Caco-2 (cell line): Measurements from ENCODE around the gene RWDD3. TPM values are rescaled to one million over a fixed set of nuclear protein-coding genes. Genes with fewer than 3 reads are reported as not detected.

Experiments
- BruUV-seq: library from RNA; stranded (reverse); fragments of 400-500 nt; replicated peaks from 2 replicates; lab custom pipeline; 2021; lab: Mats Ljungman, UMichigan
- CTCF ChIA-PET: fragments of 300-600 bp; sonication (Branson Sonifier 250); formaldehyde crosslinking; loops from one replicate; lab custom pipeline; 2022; ENCODE audit warnings: antibody characterized with exemption; lab: Charles Lee
- POLR2A ChIA-PET: fragments of 300-600 bp; sonication (Branson Sonifier 250); formaldehyde crosslinking; loops from one replicate; lab custom pipeline; 2022; ENCODE audit warnings: antibody characterized with exemption; lab: Charles Lee
- DNase-seq, 2 experiments: peaks; one replicate each; pipeline versions ENCODE4 v3.0.0 to v3.0.0-alpha.2; 2020 to 2022
- H3K27me3 ChIP-seq: replicated peaks from 2 replicates; pipeline ENCODE4 v1.6.0; 2011; ENCODE audit warnings: low read length; ENCODE audit not compliant: control insufficient read depth, insufficient read depth
- H3K36me3 ChIP-seq: 2 replicates; pipeline ENCODE4 v1.5.1; 2011; ENCODE audit warnings: low read length; ENCODE audit not compliant: control insufficient read depth, insufficient read depth
- H3K4me1 ChIP-seq: fragments of 250-450 bp; sonication (Bioruptor Pico); 2 replicates; pipeline ENCODE4 v1.5.1; 2020; ENCODE audit warnings: mild to moderate bottlenecking
- H3K4me3 ChIP-seq: 2 replicates; pipeline ENCODE4 v1.5.1; 2011; ENCODE audit warnings: low read depth, mild to moderate bottlenecking, control low read depth, low read length
- H3K9me3 ChIP-seq: fragments of 250-450 bp; sonication (Bioruptor Pico); 2 replicates; pipeline ENCODE4 v1.5.1; 2020; ENCODE audit warnings: mild to moderate bottlenecking, moderate library complexity
- H3K27ac Mint-ChIP-seq: one replicate; pipeline ENCODE4 v1.8.0; 2022; ENCODE audit warnings: mixed read lengths; ENCODE audit not compliant: unreplicated experiment
- H3K27me3 Mint-ChIP-seq: one replicate; pipeline ENCODE4 v1.8.0; 2022; ENCODE audit warnings: mixed read lengths; ENCODE audit not compliant: insufficient read depth, unreplicated experiment
- H3K36me3 Mint-ChIP-seq: one replicate; pipeline ENCODE4 v1.8.0; 2022; ENCODE audit warnings: mild to moderate bottlenecking, mixed read lengths; ENCODE audit not compliant: insufficient read depth, unreplicated experiment
- H3K4me1 Mint-ChIP-seq: one replicate; pipeline ENCODE4 v1.8.0; 2022; ENCODE audit warnings: low read depth, mixed read lengths; ENCODE audit not compliant: unreplicated experiment
- H3K4me3 Mint-ChIP-seq: one replicate; pipeline ENCODE4 v1.8.0; 2022; ENCODE audit warnings: mild to moderate bottlenecking, moderate library complexity, mixed read lengths; ENCODE audit not compliant: unreplicated experiment
- H3K9me3 Mint-ChIP-seq: one replicate; pipeline ENCODE4 v1.8.0; 2022; ENCODE audit warnings: mixed read lengths; ENCODE audit not compliant: unreplicated experiment
- intact Hi-C: fragments of 100-400 bp; cut with micrococcal nuclease; formaldehyde crosslinking; loops from one replicate; pipeline ENCODE4 v1.10.0; 2022; ENCODE audit not compliant: unreplicated experiment
- total RNA-seq: library from RNA; stranded (reverse); gene quantifications from 2 replicates; pipeline ENCODE4 v1.2.3, GENCODE V29; 2022
- TF ChIP-seq, protein P1 (sequence below), 2 experiments: fragments of 200-600 bp in 1 of 2; IDR thresholded peaks; 1 replicate in 1 of 2; 2 replicates in 1 of 2; pipeline versions ENCODE4 v1.5.1 to v1.8.0; 2011 to 2022; ENCODE audit warnings: antibody characterized with exemption in 1 of 2, control low read depth in 1 of 2, inconsistent platforms in 1 of 2, low read depth in 1 of 2, low read length in 1 of 2, mild to moderate bottlenecking in 1 of 2, moderate library complexity in 1 of 2; ENCODE audit not compliant: insufficient read depth in 1 of 2, severe bottlenecking in 1 of 2, unreplicated experiment in 1 of 2

The RWDD3 gene
- total RNA-seq, 1 experiment from 2014 or later = 13.3 TPM

DNA sequence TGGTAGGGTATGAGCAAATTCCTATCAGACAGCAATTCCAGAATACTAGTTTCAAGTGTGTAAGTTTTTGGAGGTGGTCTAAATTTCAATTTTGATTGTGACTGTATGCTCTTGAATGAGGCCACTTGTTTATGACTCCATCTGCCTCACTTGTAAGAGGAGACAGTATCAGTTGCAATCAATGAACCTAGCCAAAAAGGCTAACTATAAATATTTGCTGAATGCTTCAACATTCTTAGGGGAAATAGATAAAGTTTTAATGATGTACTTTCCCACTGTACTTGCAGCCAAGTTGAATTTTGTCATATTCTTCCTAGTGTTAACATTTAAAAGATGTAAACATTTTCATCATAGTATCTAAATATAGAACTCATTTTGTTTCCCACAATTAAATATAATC, 32.1 kb upstream of the RWDD3 start:
- Histone ChIP-seq H3K4me3 (no peak overlapping the region), H3K27me3 (no peaks in the 10 kb centered on the region), H3K36me3 (no peaks in the 10 kb centered on the region), H3K9me3 (no peaks in the 10 kb centered on the region), H3K4me1 (no peaks in the 10 kb centered on the region)
- Mint-ChIP-seq H3K4me3 (no peak overlapping the region), H3K4me1 (no peaks in the 10 kb centered on the region), H3K36me3 (no peaks in the 10 kb centered on the region), H3K9me3 (peaks cover 9% of the 10 kb centered on the region), H3K27me3 (no peaks in the 10 kb centered on the region), H3K27ac (no peak overlapping the region)
- intact Hi-C loops = no loop called here
- no TSS peak for BruUV-seq
- ChIA-PET POLR2A (no interaction called here), CTCF (no interaction called here)
- TF ChIP-seq, protein P1, sequence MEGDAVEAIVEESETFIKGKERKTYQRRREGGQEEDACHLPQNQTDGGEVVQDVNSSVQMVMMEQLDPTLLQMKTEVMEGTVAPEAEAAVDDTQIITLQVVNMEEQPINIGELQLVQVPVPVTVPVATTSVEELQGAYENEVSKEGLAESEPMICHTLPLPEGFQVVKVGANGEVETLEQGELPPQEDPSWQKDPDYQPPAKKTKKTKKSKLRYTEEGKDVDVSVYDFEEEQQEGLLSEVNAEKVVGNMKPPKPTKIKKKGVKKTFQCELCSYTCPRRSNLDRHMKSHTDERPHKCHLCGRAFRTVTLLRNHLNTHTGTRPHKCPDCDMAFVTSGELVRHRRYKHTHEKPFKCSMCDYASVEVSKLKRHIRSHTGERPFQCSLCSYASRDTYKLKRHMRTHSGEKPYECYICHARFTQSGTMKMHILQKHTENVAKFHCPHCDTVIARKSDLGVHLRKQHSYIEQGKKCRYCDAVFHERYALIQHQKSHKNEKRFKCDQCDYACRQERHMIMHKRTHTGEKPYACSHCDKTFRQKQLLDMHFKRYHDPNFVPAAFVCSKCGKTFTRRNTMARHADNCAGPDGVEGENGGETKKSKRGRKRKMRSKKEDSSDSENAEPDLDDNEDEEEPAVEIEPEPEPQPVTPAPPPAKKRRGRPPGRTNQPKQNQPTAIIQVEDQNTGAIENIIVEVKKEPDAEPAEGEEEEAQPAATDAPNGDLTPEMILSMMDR (IDR thresholded peaks at IDR 0.05; ENCODE audit: insufficient read depth in 1 of 2, low read depth in 1 of 2, low read length in 1 of 2, severe bottlenecking in 1 of 2, unreplicated experiment in 1 of 2) = no peak
- DNase-seq = no peak

DNA sequence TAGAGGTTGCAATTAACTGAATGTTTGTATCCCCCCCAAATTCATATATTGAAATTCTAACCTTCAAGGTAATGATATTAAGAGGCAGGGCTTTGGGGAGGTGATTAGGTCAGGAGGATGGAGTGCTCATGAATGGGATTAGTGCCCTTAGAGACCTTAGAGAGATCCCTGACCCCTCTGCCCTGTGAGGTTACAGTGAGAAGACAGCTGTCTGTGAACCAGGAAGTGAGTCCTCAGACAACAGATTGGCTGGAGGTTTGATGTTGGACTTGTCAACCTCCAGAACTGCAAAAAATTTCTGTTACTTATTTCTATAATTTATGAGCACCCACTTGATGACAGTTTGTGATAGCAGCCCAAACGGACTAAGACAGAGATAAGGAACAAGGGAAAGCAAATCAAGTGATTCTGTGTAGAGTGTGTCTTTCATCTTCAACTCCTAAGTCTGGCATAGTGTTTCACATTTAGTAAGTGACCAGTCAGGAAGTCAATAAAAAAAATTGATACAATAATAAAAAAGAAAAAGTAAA, 30.0 kb upstream of the RWDD3 start:
- no peak overlapping the region for H3K4me3 Mint-ChIP-seq
- no peaks in the 10 kb centered on the region for H3K36me3 Mint-ChIP-seq
- intact Hi-C loops = no loop called here
- H3K27me3 Mint-ChIP-seq = no peaks in the 10 kb centered on the region
- H3K36me3 ChIP-seq = no peaks in the 10 kb centered on the region
- ChIA-PET POLR2A (no interaction called here), CTCF (no interaction called here)
- TF ChIP-seq, protein P1 (IDR thresholded peaks at IDR 0.05; ENCODE audit: insufficient read depth in 1 of 2, low read depth in 1 of 2, low read length in 1 of 2, severe bottlenecking in 1 of 2, unreplicated experiment in 1 of 2) = no peak
- no peak overlapping the region for H3K4me3 ChIP-seq
- no peaks in the 10 kb centered on the region for H3K9me3 ChIP-seq
- no peak overlapping the region for H3K27ac Mint-ChIP-seq
- no peaks in the 10 kb centered on the region for H3K27me3 ChIP-seq
- no TSS peak for BruUV-seq
- H3K4me1 Mint-ChIP-seq = no peaks in the 10 kb centered on the region
- DNase-seq = no peak
- peaks cover 9% of the 10 kb centered on the region for H3K9me3 Mint-ChIP-seq
- H3K4me1 ChIP-seq = no peaks in the 10 kb centered on the region

DNA sequence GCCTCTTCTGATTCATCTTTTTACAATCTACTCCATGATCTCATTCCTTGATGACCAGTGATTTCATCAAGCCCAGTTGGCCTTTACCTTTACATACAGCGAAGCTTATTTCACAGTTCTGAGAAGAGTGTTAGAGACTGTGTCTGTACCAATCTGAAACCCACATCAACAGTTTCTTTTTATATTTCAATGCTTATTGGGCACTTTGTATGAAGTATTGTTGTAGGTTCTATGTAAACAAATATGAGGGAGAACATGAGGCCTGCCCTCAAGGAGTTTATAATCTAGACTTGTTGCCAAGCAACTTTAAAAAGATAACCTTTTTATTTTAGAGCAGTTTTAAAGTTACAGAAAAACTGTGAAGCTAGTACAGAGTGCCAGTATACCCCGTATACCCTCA, 27.5 kb upstream of the RWDD3 start:
- H3K4me3 Mint-ChIP-seq = no peak overlapping the region
- no peaks in the 10 kb centered on the region for H3K4me1 Mint-ChIP-seq
- no peaks in the 10 kb centered on the region for H3K27me3 Mint-ChIP-seq

More for the DNA sequence above, 27.5 kb upstream of the RWDD3 start:
- no TSS peak for BruUV-seq
- Histone ChIP-seq H3K27me3 (no peaks in the 10 kb centered on the region), H3K4me1 (no peaks in the 10 kb centered on the region), H3K4me3 (no peak overlapping the region), H3K36me3 (no peaks in the 10 kb centered on the region), H3K9me3 (no peaks in the 10 kb centered on the region)
- TF ChIP-seq, protein P1 (IDR thresholded peaks at IDR 0.05; ENCODE audit: insufficient read depth in 1 of 2, low read depth in 1 of 2, low read length in 1 of 2, severe bottlenecking in 1 of 2, unreplicated experiment in 1 of 2) = no peak
- Mint-ChIP-seq H3K36me3 (no peaks in the 10 kb centered on the region), H3K9me3 (peaks cover 9% of the 10 kb centered on the region), H3K27ac (no peak overlapping the region)
- no peak for DNase-seq
- CTCF ChIA-PET = no interaction called here
- intact Hi-C loops = no loop called here
- POLR2A ChIA-PET = no interaction called here
